NOMO-1 (cell line): ENCODE measurements around the gene GALNT2.

Experiments used
- DNase-seq, 2 experiments: peaks; one replicate each; lab custom pipeline; 2025; ENCODE audit not compliant: unreplicated experiment in 2 of 2; lab: John Stamatoyannopoulos, UW

GALNT2 gene

DNA sequence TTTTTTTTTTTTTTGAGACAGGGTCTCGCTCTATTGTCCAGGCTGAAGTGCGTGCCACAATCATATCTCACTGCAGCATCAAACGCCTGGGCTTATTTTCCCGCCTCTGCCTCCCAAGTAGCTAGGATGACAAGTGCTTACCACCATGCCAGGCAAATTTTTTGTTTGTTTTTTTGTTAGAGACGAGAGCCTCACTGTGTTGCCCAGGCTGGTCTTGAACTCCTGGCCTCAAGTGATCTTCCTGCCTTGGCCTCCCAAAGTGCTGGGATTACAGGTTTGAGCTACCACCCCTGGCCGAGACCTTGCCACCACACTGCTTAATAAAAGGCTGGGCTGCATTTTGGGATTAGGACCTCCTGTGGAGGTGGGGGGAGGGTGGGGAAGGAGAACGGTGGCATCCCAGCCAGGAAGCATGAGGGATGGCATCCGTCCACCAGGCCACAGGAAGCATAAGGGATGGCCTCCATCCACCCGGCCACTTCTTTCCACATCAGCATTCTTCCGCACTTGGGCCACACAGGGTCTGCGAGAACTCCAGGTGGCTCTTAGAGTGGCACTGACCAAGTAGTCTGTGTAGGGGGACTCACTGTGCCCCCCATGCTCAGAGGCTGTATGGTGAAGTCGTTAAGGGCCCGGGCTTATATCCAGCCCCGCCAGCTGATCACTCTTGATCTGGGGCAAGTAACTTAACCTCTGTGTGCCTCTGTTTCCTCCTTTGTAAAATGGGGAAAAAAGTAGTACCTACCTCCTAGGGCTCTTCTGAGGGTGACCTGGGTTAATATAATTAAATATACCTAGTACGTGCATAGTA lies 75.0 kb downstream of the GALNT2 start:
- DNase-seq = no peak

DNA sequence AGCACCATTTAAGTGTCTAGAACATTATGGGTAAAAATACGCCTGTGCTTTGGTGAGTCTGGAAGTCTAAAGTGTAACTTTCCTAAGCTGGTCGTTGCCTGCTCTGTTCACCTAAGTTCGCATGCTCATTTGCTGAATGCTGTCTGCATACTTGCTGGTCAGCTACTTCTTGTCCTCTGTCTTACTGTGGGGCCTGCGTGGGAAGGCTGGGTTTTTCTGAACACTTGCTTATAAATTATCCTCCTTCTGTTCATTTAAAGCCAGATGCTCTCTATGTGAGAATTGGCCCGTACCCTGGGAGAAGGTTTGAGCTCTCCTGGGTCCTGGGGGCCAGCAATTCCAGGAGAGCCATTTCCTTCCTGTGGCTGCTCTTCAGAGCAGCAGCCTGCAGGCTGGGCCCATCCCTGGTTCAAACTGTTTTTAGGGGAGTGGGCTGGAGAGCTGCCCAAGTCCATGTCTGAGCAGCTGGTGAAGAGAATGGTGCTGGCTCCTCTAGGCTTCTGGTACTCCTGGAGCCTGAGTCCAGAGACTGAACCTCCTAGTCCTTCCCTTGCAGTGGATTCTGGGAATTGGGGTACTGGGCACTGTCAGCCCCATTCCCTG lies 75.7 kb downstream of the GALNT2 start:
- no peak for DNase-seq

DNA sequence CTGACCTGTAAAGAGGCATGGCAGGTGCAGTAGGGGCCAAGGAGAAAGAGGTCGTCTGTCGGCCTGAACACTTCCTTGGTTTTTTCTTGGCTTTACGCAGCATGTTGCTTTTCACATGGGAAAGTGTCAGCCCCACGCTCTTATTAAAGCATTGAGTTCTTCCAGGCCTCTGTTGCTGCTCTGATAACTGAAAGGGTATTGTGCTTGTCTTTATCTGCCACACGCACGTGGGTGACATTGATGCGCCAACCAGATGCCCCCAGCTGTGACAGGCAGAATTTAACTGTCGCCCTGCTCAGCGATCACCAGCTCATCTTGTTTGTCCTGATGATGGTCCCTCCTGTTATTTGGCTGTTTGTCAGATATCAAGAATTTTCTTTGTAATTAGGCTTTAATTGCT lies 76.5 kb downstream of the GALNT2 start:
- no peak for DNase-seq

DNA sequence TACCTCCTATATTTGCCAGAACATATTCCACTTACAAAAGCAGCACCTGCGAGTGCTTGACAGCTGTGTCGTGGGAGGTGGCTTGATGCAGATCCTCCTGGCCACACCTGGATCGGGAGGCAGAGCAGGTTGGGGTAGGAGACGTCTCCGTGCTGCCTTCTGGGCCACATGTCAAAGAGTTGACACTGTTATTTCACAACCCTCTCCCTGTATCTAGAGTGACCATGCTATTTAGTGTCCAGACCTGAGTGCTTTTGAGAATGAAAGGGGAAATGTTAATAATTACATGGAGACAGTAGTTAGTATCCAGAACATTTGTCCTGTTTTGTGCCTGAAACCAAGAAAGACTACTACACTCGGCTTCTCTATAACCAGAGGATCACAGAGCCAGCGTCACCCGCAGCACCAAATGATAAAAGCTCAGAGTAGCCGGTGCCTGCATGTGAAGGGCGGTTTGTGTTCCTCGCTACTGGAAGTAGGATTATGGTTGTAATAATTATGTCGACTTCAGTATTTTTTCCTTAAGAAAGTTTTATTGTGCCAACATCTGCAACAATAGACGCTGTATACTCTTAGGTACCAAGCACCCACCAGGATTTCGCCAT lies 77.1 kb downstream of the GALNT2 start:
- DNase-seq = no peak

DNA sequence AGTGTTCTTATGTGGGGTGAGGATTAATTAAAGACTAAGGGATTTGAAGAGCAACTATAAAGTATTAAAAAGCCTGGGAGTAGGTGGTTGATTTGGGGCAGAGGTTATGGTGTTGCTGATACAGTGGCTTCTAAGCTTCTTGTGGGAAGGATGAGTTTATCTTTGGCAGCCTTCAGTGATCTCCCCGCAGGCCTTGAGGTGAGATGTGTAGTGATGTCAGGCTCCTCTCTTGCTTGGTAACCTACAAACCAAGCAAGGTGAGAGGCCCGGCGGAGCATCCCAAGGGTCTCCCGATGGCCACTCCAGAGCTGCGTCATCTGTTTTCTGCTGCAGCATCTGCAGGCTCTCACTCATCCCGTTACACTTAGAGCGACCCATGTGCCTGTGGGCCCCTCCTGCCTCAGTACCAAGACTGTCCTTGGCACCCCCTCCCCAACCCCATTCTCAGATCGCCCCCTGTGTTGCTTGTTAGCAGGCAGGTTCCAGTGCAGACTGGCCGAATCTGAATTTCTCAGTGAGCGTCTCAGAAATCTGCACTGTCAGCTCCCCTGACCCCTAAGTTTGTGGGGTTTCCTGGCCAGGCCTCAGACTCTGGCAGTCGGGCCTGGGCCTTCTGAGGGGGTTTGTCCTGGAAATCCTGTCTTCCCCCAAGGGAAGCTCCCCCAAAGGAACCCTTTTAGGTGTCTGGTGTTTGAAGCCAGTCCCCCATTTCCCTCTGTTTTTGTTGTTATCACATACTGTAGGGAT lies 77.9 kb downstream of the GALNT2 start:
- DNase-seq = no peak

DNA sequence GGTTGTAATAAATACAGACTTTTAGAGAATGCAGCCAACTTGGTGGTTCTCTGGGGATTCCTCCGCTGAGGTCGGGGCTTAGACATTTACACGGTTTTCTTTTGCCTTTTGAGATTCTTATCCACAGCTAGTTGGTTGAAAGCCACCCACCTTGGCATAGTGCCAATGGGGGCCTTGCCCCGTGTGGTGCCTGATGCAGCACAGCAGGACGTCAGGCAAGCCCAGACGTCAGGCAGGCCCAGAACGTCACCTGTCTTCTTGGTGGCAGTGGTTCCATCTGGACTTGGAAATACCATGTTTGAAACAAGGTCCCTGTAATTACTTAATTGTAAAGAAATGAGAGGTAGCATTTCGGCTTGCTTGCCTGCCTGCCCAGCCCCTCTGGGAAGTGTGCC lies 78.5 kb downstream of the GALNT2 start:
- no peak for DNase-seq

DNA sequence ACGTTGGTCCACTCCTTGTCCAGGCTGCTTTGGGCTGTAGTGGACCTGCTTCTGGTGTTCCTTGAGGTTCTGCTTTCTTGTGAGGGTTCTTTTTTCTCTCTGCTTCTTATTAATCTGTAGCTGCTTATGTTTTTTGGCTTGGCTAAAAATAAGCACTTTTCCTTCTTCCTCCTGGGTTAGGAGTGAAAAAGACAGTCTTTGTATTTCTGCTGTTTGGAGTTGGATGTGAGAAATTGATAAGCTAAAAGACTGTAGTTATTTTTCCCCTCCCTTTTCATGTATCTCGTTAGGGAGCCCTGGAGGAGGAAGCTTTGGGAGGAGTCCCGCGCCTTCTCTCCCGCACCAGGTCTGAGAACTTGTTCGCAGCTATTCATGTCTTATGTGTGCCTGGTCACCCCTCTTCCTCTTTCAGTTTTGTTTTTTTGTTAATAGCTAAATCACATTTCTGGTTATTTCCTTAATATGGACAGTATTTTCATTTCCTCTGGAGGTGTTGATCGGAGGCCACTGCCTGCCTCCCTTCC lies 79.0 kb downstream of the GALNT2 start:
- DNase-seq = peak; percentile 72 to 75

DNA sequence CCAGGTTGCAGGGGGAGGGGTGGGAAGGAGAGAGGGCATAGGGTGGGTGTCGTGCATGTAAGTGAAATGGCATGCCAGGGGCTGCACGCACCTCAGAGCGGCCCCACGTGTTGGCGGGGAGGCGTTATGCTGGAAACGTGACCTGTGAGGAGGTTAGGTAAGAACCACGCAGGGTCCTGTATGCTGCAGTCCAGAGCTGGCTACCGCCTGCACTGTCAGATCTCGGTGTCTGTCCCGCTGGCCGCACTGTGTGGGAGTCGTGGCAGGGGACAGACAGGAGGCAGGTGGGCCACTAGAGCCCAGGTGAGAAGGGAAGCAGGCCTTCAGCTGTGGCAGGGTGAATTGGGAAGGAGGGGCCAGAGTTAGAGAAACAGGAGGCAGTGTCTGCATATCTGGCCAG lies 79.7 kb downstream of the GALNT2 start:
- no peak for DNase-seq

DNA sequence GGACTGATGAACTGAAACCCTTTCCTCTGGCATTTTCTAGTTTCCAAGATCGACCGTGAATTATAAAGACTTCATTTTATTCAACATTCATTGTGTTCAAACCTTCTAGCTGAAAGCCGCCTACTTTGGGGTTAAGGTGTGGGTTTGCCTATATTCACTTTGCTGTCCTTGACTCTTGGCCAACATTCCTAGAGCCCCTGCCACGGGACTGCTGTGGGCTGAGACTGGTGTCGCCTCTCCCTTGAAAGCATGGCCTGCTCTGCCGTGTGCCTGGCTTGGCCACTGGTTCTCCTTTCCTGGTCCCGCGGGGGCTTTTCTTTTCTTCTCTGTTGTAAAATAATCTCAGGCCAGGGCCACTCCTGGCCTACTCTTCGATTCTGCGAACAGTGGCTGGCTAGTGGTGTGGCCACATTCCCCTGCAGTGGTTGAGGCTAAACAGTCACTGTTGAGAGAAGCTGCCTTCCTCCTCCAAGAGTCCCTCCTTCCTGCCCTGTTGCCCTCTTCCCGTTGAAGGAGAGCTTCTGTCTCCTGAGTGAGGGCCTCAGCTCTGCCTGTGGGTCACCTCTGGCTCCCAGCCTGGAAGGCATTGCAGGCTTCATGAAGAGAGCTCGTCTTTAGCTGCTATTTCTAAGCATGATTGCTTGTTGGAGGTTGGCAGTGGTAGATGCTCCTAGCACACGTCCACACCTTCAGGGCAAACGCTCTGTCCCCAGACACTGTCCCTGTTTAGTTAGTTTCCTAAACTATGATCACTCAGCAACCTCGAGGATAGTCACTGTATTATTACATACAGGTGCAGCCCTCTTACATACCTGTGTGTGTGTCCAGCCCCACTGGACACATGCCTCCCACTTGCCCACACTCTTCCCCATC lies 80.5 kb downstream of the GALNT2 start:
- DNase-seq = no peak

DNA sequence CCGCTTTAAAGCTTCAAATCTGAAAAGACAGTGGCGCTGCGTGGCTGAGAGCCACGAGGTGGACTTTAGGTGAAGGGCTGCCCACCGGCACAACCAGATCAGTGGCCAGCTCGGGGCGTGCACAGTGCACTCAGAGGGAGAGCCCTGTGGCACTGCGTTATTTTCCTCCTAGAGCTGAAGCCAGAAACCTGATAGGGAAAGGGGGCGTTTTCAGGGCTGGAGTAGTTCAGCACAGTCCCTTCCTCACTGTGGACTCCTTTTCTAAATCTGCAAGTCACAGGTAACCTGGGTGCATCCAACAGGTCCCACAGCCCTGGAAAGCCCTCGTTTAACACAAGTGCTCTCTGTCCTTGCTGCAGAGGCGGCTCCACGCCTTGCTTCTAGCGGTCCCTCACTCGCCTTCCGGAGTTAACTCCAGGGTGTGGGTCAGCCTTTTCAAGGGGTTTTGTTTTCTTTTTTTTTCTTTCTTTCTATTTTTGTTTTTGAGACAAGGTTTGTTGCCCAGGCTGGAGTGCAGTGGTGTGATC lies 81.2 kb downstream of the GALNT2 start:
- DNase-seq = no peak

DNA sequence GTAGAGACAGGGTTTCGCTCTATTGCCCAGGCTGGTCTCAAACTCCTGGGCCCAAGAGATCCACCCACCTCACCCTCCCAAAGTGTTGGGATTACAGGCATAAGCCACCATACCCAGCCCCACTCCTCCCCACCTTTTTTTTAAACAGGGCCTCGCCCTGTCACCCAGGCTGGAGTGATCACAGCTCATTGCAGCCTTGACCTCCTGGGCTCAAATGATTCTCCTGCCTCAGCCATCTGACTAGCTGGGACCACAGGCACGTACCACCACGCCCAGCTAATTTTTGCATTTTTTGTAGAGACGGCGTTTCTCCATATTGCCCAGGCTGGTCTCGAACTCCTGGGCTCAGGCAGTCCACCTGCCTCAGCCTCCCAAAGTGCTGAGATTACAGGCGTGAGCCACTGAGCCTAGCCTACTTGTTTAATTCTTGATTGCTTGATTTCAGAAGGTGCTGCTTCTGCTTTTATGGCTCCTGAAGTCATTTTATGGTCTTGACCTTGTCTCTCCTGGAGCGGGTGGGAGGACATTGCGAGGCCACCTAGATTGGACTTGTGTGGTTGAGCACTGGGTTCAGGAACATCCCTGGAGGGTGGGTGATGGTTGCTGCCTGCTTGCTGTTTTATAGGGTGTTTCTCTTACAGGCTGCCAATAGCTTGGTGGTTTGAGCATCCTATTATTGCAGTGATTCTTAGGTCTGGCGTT lies 81.9 kb downstream of the GALNT2 start:
- DNase-seq = peak; percentile 4 to 12

DNA sequence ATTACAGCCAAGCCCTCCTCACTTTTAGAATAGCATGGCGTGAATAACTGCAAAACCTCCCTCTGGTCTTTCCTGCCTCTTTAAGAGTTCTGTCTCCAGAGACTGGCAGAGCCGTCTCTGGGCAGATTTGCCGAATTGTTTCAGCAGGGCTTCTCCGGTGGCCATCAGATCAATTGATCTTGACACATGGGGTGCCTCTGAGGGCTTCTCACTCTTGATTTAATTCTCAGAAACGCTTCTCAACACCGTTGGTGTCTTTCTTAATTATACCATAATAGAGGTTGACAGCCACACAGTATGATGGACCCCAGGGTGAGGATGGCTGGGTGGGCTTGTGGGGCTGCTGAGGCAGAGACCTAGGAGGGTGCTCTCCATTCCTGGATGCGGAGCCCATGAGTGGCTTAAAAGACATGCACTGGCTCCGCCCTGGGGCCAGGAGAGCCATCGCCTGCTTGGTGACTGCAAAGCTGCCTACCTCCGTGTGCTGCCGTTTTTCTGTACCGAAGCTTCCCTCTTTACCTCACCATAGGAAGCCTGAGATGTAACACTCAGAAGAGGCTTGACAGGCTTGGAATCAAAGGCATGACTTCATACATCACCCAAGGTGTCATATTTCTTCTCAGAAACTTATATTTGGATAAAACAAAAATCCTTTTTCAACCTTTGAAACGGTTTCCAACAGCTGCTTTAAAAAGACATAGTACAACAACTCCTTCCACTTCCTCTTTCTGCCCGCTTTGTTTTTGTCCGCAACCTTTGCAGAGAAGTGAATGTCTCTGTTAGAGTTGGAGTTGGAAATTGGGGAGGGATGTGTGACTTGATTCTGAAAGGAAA lies 82.9 kb downstream of the GALNT2 start:
- peak; percentile 71 to 86 for DNase-seq

DNA sequence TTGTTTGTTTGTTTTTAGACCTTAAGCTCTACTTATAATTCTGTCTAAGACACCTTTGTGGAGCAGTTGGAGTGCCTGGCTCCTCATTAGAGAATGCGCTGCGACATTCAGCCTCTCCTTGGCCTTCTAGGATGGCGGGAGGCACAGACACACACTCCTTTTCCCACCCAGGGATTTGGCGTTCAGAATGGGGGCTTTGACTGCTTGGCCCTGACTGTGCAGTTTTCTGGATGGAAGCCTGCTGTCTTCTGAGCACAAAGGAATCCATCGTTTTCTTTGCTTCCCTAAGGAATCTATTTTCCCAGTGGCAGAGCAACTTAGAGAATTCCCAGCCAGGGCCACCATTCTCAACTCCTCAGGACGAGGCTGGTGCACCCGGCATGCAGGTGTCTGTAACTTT lies 83.6 kb downstream of the GALNT2 start:
- DNase-seq = no peak

DNA sequence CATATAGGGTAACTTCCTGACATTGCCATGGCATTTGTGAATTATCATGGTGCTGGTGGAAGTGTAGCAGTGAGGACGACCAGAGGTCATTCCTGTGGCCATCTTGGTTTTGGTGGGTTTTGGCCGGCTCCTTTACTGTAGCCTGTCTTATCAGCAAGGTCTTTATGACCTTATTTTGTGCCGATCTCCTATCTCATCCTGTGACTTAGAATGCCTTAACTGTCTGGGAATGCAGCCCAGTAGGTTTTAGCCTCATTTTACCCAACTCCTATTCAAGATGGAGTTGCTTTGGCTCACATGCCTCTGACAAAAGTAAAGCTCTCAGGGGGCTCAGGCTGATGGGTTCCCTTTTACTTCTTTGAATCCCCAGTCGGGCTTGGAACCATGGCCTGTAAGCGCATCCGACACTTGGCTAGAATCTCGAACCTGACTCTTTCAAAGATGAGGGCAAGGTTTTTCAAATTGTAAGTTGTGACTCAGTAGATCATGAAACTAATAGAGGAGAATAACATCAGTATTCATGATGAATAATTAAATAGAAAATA lies 85.0 kb downstream of the GALNT2 start:
- no peak for DNase-seq

DNA sequence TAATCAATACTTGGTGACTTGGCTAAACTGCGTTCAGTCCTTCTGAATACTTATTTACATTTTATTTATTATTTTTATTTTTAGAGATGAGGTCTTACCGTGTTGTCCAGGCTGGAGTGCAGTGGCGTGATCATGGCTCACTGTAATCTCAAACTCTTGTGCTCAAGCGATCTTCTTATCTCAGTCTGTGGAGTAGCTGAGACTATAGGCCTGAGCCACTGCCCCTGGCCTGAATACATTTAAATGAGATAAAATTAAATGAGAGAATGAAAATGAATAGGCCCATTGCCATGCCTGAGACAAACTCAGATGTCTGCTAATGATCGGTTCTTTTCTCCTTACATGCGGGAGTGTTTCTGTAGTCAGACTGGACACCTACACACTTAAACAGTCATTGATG lies 86.0 kb downstream of the GALNT2 start:
- no peak for DNase-seq

DNA sequence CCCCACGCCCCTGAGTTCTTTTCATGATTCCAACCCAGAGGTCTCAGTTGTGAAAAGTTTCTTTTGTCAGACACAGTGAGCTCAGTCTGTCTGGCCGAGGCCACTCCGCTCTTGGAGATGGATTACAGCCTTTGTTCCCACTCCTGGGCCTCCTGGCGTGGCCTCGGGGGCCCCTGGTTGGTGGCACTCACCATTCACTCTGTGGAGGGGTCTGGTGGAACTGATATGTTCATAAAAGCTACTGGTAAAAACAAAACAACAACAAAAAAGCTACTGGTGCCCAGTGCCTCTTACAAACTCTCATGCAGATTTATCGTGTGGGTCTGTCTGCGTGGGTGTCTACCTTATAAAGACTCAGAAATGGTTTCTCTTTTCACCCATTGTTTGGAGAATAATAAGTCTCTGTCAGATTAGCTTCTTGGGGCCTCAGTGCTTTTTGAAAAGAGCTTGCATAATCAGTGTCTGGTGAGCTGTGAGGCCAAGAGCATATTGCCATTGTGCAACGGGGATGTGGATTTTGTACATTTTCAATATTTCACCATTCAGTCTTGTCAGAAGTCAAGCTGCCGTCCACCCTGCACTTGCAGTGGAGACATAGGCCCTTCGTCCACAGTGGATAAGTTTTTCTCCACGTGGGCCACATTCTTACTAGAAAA lies 86.7 kb downstream of the GALNT2 start:
- peak; percentile 95 to 98 for DNase-seq

DNA sequence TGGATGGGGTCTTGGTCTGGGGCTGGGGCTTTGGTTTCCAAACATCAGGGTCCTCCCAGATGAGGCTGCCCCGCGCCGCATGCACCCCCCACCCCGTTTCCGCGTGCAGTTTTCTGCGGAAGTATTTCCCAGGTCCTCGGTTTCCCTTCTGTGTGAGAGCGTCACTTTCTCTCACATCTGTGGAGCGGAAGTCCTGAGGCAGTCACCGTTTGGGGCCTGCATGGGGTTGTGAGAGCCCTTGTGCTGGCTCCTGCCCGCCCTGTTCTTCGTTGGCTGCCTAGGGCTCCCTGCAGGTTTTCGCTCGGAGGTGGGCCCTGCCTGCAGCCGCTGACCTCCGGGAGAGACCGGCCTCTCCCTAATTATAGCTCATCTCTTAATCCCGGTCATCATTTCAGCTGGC lies 88.0 kb downstream of the GALNT2 start:
- no peak for DNase-seq

DNA sequence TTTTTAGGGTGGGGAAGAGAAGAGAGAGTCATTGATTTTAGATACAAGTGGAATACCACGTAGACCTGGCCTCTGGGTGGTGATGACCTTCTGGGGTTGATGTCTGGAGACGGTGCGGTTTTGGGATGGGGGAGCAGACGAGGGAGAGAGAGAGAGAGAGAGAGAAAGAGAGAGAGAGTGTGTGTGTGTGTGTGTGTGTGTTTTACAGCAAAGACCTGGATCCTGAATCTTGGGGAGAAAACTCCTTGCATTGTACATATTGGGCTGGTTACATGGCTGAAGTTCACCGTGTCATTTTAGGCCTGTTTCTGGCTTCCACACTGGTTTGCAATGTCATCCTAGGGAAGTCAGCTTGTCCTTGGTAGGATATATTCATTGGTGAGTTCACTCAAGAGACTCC lies 89.0 kb downstream of the GALNT2 start:
- no peak for DNase-seq
